ENCODE data around the gene SETD1B. TPM values are rescaled to one million over a fixed set of nuclear protein-coding genes. Genes with fewer than 3 reads are reported as not detected.
"Not testable (repeated sequence)": the region's sequence is repeated elsewhere in the genome, so short reads cannot be mapped to it uniquely, and the experiment has no call there.

Gene SETD1B
- total RNA-seq, 1 experiment from 2014 or later = 3.4 TPM

DNA sequence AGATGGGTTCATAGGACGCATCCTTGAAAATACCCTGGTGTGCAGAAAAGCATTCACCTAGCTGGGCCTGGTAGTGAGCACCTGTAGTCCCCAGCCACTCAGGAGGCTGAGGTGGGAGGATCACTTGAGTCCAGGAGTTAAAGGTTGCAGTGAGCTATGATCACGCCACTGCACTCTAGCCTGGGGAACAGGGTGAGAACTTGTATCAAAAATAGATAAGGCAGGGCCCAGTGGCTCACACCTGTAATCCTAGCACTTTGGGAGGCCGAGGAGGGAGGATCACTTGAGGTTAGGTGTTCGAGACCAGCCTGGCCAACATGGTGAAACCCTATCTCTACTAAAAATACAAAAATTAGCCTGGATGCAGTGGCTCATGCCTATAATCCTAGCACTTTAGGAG lies 56.9 kb downstream of the SETD1B start:
- in situ Hi-C loops (cut with HindIII; ENCODE audit: low pct_unique_long_range_greater_than_20kb, low sequenced_read_pairs); DNase-seq (ENCODE audit: low read depth): not testable (repeated sequence)

DNA sequence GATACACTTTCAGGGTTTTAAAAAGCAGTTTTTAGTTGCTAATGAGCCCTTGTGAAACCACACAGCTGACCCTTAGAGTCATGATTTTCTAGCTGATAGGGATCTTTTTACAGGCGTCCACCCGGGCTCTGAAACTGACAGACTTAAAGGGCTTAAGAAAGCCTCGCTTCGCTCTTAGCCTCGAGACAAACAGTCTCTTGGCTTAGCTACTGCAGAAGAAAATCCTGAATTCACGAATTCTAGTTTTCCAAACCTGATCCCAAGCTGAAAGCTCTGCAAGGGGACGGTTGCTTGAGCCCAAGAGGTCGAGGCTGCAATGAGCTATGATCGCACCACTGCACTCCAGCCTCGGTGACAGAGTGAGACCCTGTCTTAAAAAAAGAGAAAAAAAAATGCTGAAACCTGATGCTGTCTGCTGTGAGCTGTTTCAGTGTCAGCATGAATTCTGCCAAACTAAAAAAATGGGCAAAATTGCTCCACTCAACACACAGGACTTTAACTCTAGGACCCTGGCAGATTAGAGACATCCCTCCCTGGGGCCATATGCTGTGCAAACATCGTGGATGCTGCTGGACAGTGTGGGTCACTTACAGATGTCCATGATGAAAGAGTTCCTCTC lies 57.9 kb downstream of the SETD1B start:
- in situ Hi-C loops (cut with HindIII; ENCODE audit: low pct_unique_long_range_greater_than_20kb, low sequenced_read_pairs) = no loop called here
- DNase-seq (ENCODE audit: low read depth) = no peak

DNA sequence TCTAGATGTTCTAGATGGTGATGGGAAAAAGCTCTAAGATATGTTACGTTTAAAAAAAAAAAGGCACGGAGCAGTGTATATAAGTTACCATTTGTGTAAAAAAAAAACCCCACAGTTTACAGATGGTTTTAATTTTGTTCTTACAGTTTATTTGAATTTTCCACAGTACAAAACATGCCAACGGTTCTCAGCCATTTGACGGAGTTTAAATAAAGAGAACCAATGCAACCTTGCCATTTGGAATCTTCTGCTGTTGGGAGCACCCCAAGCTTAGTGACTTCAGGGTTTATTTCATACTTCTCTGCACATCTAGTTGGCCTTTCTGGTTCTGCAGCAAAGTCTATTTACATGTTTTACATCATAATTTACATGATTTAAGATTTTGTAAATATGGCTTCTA lies 62.5 kb downstream of the SETD1B start:
- no peak for DNase-seq (ENCODE audit: low read depth)
- in situ Hi-C loops (cut with HindIII; ENCODE audit: low pct_unique_long_range_greater_than_20kb, low sequenced_read_pairs) = no loop called here

DNA sequence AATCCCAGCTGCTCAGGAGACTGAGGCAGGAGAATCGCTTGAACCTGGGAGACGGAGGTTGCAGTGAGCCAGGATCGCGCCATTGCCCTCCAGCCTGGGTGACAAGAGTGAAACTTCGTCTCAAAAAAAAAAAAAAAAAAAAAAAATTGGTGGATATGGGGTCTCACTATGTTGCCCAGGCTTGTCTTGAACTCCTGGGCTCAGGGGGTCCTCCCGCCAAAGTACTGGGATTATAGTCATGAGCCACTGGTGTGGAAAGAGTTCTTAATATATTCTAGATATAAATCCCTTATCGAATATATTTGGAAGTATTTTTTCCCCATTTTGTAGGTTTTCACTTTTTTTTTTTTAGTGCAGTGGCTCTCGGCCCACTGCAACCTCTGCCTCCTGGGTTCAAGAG lies 65.4 kb downstream of the SETD1B start:
- in situ Hi-C loops (cut with HindIII; ENCODE audit: low pct_unique_long_range_greater_than_20kb, low sequenced_read_pairs); DNase-seq (ENCODE audit: low read depth): not testable (repeated sequence)

DNA sequence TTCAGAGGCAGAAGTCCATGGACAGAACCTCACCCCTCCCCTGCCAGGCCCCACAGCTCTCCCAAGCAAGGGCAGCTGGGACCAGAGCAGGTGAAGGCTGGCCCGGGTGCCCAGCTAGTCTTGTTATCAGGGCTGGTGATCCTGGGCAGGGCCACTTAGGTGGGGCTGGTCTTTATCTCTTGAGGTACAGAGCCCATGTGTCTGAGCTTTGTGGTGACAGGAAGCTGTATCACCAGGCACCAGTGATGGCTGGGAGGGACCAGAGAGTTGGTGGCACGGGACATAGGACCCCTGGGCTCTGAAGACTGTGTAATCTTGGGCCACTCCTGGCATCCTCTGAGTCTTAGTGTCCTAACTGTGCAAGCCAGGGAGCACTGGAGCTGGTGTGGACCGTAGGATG lies 67.7 kb downstream of the SETD1B start:
- in situ Hi-C loops (cut with HindIII; ENCODE audit: low pct_unique_long_range_greater_than_20kb, low sequenced_read_pairs) = no loop called here
- DNase-seq (ENCODE audit: low read depth) = no peak

DNA sequence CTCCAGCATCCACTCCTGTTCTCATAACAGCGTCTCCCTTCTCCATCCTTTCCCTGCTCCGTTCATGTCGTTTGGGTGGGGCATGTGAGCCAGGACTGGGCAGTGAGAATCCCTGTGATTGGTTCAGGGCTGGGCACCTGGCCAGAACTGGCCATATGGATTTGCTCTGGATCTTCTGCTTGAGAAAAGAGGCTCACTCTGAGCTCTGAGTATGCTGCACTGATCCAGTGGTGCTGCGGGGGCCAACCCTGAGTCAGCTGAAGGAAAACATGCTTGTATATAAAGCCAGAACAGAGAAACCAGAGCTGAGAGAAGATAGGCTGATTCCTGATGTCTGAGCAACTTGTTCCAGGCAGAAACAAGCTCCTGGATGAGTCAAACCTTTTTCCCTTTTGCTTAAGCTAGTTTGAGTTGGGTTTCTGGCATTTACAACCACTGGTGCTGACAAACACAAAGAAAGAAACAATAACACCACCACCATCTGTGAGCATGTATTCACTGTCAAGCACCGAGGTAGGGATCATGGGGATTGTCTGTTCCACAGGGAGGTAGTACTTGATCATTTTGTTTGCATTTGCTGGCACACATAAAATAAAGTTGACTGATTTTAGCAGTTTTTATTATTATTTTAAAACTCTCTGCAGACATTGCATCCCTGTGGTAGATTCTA lies 68.9 kb downstream of the SETD1B start:
- in situ Hi-C loops (cut with HindIII; ENCODE audit: low pct_unique_long_range_greater_than_20kb, low sequenced_read_pairs) = no loop called here
- no peak for DNase-seq (ENCODE audit: low read depth)

DNA sequence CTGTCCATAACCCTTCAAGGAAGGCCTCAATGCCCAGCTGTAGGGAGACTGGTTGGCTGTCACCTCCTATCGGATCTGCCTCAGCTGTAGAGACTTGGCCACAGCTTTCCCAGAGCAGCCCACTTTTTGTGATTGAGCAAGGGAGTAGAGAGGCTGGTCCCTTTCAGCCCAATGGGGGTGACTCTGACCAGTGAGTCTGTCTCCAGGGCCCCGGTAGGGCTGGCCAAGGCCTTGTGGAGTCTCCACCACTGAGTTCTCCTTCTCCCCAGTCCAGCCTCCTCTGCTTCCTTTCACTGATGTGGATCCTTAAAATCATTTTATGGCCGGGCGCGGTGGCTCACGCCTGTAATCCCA lies 69.4 kb downstream of the SETD1B start:
- in situ Hi-C loops (cut with HindIII; ENCODE audit: low pct_unique_long_range_greater_than_20kb, low sequenced_read_pairs) = no loop called here
- no peak for DNase-seq (ENCODE audit: low read depth)

DNA sequence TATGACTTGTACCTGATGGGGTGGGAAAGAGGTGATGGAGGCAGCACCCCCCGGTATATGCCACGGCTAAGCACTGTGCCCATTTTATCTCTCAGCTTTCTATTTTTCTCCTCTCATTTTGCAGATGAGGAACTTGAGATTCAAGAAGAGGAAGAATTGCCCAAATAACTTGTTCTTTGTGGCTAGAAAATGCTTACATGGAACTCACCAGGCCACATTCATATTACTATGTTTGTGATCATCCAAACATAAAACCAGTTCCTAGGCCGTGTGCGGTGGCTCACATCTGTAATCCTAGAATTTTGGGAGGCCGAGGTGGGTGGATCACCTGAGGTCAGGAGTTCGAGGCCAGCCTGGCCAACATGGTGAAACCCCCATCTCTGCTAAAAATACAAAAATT lies 70.3 kb downstream of the SETD1B start:
- in situ Hi-C loops (cut with HindIII; ENCODE audit: low pct_unique_long_range_greater_than_20kb, low sequenced_read_pairs) = no loop called here
- DNase-seq (ENCODE audit: low read depth) = no peak

DNA sequence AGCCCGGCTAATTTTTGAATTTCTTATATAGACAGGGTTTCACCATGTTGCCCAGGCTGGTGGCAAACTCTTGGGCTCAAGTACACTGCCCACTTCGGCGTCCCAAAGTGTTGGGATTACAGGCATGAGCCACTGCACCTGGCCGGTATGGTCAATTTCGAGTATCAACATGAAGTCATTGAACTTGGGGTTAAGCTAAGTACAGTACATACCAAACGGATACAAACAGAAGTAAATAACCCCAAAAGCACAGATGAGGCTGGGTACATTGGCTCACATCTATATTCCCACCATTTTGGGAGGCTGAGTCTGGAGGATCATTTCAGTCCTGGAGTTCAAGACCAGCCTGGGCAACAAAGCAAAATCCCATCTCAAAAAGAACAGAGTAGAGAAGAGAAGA lies 71.8 kb downstream of the SETD1B start:
- in situ Hi-C loops (cut with HindIII; ENCODE audit: low pct_unique_long_range_greater_than_20kb, low sequenced_read_pairs) = no loop called here
- no peak for DNase-seq (ENCODE audit: low read depth)

DNA sequence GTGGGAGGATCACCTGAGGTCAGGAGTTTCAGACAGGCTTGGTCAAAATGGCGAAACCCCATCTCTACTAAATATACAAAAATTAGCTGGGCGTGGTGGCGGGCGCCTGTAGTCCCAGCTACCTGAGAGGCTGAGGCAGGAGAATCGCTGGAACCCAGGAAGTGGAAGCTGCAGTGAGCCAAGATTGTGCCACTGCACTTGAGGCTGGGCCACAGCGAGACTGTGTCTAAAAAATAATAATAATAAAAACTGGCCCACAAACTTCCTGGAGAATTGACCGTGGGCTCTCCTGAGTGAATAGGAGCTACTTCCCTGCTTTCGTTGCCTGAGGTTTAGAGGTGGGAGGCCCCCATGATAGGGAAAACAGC lies 72.3 kb downstream of the SETD1B start:
- DNase-seq (ENCODE audit: low read depth); in situ Hi-C loops (cut with HindIII; ENCODE audit: low pct_unique_long_range_greater_than_20kb, low sequenced_read_pairs): not testable (repeated sequence)

Other genes starting within 250 kb of the SETD1B start
- 25.8 and 76.6 TPM in 2 replicates for gene KDM2B, start 223.0 kb upstream of the SETD1B start, total RNA-seq (2014; rRNA removed; shearing (Covaris generic); ENCODE audit: low replicate concordance)
- 7.9 and 19.0 TPM in 2 replicates for gene ORAI1, start 177.5 kb upstream of the SETD1B start, total RNA-seq (2014; rRNA removed; shearing (Covaris generic); ENCODE audit: low replicate concordance)
- 0.78 and 0.88 TPM in 2 replicates for gene MORN3, start 134.4 kb upstream of the SETD1B start, total RNA-seq (2014; rRNA removed; shearing (Covaris generic); ENCODE audit: low replicate concordance)
- 9.6 and 11.8 TPM in 2 replicates for gene TMEM120B, start 91.3 kb upstream of the SETD1B start, total RNA-seq (2014; rRNA removed; shearing (Covaris generic); ENCODE audit: low replicate concordance)
- gene RHOF, start 10.3 kb upstream of the SETD1B start, total RNA-seq (2014; rRNA removed; shearing (Covaris generic); ENCODE audit: low replicate concordance) = 54.8 and 81.4 TPM in 2 replicates
- gene HPD, start 54.9 kb downstream of the SETD1B start, total RNA-seq (2014; rRNA removed; shearing (Covaris generic); ENCODE audit: low replicate concordance) = 12.7 and 13.4 TPM in 2 replicates
- 157 and 191 TPM in 2 replicates for gene PSMD9, start 84.8 kb downstream of the SETD1B start, total RNA-seq (2014; rRNA removed; shearing (Covaris generic); ENCODE audit: low replicate concordance)
- 10.8 and 12.3 TPM in 2 replicates for gene CFAP251, start 114.6 kb downstream of the SETD1B start, total RNA-seq (2014; rRNA removed; shearing (Covaris generic); ENCODE audit: low replicate concordance)
- gene BCL7A, start 217.9 kb downstream of the SETD1B start, total RNA-seq (2014; rRNA removed; shearing (Covaris generic); ENCODE audit: low replicate concordance) = 23.8 and 28.8 TPM in 2 replicates